GM21786 (cell line): ENCODE measurements around the gene KIAA0319L.

Source experiments
- ATAC-seq: cut with Tn5 transposase; IDR thresholded peaks from one replicate; pipeline ENCODE4 v1.9.1; 2021; ENCODE audit not compliant: unreplicated experiment

Gene KIAA0319L

DNA sequence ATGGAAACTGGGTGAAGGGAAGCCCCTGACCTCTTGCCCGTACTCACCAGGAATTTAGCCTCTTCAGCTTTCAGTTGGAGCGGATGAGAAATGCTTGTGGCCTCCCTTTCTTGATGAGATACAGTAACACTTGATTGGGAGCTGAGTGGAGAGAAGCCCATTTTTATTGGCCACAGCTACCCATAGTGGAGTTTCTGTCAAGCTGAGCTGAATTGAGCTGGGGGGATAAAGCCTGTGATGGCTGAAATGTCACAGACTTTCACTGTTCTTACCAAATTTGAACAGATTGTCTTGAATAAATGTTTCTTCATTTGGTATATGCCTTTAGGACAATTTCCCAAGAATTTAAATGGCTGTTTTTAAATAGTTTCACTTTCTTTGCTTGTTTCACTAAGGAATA is 162.8 kb downstream of the KIAA0319L start:
- no peak for ATAC-seq

DNA sequence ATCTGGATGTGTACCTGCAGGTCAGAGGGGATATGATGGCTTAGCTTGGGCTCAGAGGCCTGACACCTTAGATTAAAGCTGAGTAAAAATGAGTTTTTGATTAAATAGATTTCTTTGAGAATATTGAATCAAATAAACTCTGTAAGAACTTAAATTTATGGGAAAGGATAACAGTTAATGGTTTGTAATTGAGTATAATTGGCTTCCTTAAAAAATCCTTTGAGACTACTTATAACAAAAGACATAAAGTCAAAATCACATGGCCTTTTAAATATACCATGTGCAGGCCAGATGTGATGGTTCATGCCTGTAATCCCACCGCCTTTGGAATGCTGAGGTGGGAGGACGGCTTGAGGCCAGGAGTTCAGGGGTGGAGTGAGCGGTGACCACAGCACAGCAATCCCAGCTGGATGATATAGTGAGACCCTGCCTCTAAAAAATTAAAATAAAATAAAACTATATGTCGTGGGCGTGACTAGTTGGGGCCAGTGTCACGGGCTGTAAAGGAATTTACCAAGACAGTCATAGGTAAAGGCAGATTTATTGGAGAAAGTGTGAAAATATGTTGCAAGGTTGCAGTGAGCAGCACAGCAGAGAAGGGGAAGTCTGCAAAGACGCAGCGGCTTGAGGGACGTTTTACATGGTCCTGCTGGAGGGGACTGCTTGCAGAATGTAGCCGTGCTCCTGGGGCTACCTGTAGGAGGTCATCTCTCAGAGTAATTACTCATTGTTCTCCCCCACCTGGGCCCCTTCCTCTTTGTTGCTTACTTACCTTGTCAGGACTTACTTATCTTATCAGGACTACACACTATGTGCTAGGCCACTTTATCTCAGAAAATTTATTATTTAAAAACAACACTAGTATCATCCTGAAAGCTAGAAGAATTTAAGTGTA is 166.4 kb downstream of the KIAA0319L start:
- no peak for ATAC-seq

DNA sequence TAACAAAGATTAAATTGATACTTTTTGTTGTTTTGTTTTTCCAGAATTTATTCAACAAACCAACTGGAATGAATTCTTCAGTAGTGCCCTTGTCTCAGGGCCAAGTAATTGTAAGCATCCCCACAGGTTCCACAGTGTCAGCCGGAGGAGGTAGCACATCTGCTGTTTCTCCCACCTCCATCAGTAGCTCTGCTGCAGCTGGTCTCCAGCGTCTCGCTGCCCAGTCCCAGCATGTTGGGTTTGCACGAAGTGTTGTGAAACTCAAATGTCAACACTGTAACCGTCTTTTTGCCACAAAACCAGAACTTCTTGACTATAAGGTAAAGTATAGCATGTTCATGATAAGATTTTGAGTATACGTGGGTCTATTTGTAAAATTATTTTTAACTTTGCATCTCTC is 170.2 kb downstream of the KIAA0319L start:
- no peak for ATAC-seq

DNA sequence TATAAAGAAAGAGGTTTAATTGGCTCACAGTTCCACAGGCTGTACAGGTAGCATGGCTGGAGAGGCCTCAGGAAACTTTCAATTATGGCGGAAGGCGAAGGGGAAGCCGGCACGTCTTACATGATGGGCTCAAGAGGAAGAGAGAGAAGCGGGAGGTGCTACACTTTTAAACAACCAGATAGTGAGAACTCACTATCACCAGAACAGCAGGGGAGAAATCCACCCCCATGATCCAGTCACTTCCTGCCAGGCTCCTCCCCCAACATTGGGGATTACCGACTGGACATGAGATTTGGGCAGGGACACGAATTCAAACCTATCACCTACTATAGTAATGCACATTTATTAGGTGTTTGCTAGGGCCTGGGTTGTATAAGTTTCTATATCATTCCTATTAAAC is 170.9 kb downstream of the KIAA0319L start:
- ATAC-seq, result no peak
